Measurements from ENCODE around the gene IFNA8.
"Not testable (repeated sequence)": the region's sequence is repeated elsewhere in the genome, so short reads cannot be mapped to it uniquely, and the experiment has no call there.

IFNA8 gene

GRCh38 chr9:21408817-21409216 is at the start of gene IFNA8:
IFNA8 (plus strand) TSS chr9:21409117; CDS start chr9:21409177, 60 bp downstream.
- DNase-seq (ENCODE audit: low read depth in 2 of 2), result no peak

DNA sequence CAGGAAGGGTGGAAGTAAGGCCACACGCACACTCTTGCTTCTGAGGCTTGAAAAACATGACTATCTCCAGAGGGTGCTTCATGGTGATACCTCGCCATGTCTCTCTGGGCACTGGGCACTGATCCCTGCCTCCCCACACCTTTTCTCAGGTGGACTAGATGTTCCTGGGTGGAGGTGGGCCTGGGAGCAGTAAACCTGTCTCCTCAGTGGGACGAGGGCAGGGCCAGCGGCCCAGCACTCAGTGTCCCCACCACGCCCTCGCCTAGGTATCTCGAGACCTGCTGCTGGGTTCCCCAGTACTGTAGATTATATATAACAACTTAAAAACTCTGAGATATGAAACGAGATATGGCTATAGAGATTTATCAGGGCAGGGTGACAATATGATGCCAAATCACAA is 46.6 kb upstream of the IFNA8 start:
- no peak for DNase-seq (ENCODE audit: low read depth in 2 of 2)

GRCh38 chr9:21367169-21367568 is 41.7 kb upstream of the IFNA8 start:
- DNase-seq (ENCODE audit: low read depth in 2 of 2), result not testable (repeated sequence)

- DNase-seq (ENCODE audit: low read depth in 2 of 2), result no peak
These were observed 41.0 kb upstream of the IFNA8 start, which contains the start of gene IFNA13 for GRCh38 chr9:21367957-21368356. IFNA13 (minus strand) TSS chr9:21368057; CDS start chr9:21368010, 47 bp downstream.

DNA sequence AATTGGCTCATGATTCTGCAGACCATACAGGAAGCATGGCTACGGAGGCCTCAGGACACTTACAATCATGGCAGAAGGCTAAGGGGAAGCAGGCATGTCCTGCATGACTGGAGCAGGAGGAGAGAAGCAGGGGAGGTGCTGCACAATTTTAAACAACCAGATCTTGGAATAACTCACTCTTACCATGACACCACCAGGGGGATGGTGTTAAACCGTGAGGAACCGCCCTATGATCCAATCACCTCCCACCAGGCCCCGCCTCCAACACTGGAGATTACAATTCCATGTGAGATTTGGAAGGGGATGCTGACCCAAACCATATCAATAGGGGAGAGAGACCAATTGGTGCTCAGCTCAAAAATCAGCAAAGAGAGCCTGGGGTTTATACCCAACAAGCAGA is 37.5 kb upstream of the IFNA8 start:
- not testable (repeated sequence) for DNase-seq (ENCODE audit: low read depth in 2 of 2)

- DNase-seq (ENCODE audit: low read depth in 2 of 2), result no peak
These were observed 27.2 kb upstream of the IFNA8 start for GRCh38 chr9:21381448-21382339.

GRCh38 chr9:21383627-21384026 is 25.3 kb upstream of the IFNA8 start:
- DNase-seq (ENCODE audit: low read depth in 2 of 2), result no peak

DNA sequence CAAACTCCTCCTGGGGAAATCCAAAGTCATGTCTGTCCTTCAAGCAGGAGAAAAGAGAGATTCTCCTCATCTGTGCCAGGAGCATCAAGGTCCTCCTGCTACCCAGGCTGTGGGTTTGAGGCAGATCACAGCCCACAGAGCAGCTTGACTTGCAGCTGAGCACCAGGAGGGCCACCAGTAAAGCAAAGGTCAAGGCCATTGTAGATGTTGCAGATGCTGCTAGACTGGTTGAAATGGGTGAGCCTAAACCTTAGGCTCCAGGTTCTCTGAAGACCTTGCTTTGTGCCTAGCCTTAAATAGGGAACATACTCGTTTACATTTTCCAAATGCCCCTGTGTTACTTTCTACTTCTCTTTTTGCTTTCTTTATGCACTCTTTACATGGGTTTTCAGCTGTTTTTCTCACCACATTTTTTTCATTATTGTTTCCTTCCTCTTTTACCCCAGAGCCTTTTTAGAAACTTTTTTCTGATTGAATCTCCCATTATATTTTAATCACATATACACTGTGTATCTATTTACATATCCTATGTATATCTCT is 23.7 kb upstream of the IFNA8 start, which contains the start of gene IFNA2:
TSS of gene IFNA2 (minus strand) at position 268 of the 540 bp plus-strand sequence. CDS start at position 199, 69 bp downstream.
- no peak for DNase-seq (ENCODE audit: low read depth in 2 of 2)

- DNase-seq (ENCODE audit: low read depth in 2 of 2), result no peak
These were observed 16.6 kb upstream of the IFNA8 start for GRCh38 chr9:21392270-21392669.

DNA sequence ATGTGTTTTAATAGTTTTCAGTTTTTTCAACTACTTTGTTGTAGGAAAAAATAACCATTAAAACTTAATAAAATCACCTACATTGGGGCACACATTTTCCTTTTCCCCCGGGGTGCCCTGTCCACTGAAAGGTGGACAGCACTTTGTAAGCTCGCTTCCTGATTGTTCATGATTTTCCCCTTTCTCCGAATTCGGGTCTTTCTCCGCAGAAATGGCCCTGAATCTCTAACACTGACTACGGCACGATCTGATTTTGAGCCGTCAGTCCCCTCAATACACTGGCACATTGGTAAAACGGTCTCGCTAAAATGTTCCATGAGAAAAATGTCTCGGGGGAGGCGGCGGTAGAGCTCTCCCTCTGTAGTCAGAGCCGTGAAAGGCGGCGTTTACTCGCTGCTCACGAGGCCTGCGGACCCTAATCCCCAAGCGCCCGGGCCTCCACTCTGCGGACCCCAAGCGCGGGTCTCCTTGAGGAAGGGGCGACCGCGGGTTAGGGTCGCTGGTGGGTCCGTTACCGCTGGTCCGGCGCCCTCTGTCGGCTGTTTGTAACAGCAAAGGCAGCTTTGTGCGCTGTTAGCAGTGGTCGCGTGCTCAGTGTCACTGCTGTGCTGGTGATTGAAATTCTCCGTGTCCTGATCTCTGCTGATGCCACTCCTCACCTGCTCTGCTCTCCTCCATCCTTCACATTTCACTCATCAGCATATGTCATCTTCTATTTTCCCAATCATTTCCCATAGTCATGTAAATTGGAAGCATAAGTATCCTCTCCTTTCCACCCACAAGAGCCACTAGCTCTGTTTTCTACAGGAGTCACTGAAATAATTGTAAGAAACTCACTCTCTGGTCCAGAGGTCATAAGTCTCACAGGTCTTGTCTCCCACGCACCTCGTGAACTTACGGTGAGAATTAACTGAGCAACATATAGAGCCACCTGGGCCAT is 12.9 kb upstream of the IFNA8 start:
- peak; percentile 43 to 56 for DNase-seq (ENCODE audit: low read depth in 2 of 2)

GRCh38 chr9:21398955-21399489 is 9.9 kb upstream of the IFNA8 start:
- DNase-seq (ENCODE audit: low read depth in 2 of 2), result no peak

- no peak for DNase-seq (ENCODE audit: low read depth in 2 of 2)
These were observed 9.0 kb upstream of the IFNA8 start for GRCh38 chr9:21399956-21400355.

GRCh38 chr9:21402386-21403251 is 6.3 kb upstream of the IFNA8 start:
- DNase-seq (ENCODE audit: low read depth in 2 of 2), result no peak

DNA sequence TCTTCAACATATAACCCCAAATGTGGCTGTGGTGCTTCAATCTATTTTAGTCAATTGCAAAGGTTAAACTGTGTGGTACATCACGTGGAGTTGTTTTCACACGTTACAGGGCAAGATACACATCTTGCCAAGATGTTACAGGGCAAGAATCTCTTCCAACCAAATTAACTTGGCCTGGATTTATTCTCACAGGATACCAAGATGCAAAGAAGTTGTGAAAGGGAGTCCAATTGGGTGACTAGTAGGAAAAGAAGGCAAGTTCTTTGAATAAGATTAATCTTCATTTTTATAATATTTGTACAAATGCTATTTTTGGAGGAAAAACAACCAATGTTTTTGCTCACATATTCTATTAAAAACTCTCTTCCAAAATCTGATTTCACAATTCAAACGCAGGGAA is 4.8 kb upstream of the IFNA8 start:
- DNase-seq (ENCODE audit: low read depth in 2 of 2), result no peak

GRCh38 chr9:21412107-21412506 is 3.2 kb downstream of the IFNA8 start:
- DNase-seq (ENCODE audit: low read depth in 2 of 2), result no peak

- no peak for DNase-seq (ENCODE audit: low read depth in 2 of 2)
These were observed 4.2 kb downstream of the IFNA8 start for GRCh38 chr9:21413151-21413550.

- no peak for DNase-seq (ENCODE audit: low read depth in 2 of 2)
These were observed 4.7 kb downstream of the IFNA8 start for GRCh38 chr9:21413624-21414023.

DNA sequence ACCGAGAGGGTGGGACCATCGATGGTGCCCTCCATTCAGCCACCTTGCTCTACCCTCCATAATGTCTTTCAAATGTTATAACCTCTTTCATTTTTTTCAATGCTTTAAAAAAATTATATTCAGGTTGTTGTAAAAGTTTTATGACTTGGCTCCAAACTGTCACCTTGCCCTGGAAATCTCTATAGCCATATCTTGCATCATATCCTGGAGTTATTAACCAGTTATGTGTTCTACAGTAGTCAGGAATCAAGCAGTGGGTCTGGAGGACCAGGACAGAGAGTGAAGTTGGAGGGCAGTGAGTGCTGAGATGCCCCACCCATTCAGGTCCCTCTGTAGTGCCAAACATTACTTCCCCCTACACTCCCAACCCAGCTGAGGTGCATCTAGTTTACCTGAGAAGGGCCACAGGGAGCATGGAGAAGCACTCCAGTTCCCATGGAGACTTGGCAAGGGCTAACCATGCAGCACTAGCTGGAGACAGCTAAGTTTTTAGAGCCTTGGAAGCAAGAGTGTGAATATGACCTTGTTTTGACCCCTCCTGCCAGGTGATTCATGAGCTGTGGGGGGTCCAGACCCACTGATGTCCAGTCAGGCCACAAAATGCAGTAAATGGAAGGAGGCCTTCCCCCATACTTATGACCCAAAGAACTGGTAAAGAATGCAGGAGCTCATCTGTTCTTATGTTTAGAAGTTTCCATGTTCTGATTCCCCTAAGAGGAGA is 5.5 kb downstream of the IFNA8 start:
- no peak for DNase-seq (ENCODE audit: low read depth in 2 of 2)

GRCh38 chr9:21415493-21416267 is 6.8 kb downstream of the IFNA8 start:
- no peak for DNase-seq (ENCODE audit: low read depth in 2 of 2)
